OCI-LY1 (cell line): ENCODE measurements around the gene AOC3.

Experiments
- H2AFZ ChIP-seq: fragments of 200-600 bp; sonication (generic), shearing (Covaris generic); 2 replicates; pipeline ENCODE4 v1.6.0; 2014; ENCODE audit warnings: antibody characterized with exemption, mild to moderate bottlenecking, low read length
- H3F3A ChIP-seq: fragments of 200-600 bp; sonication (generic), shearing (Covaris generic); 2 replicates; pipeline ENCODE4 v1.6.0; 2014; ENCODE audit warnings: mild to moderate bottlenecking, antibody characterized with exemption, low read length, moderate library complexity; ENCODE audit not compliant: insufficient read depth
- H3K27ac ChIP-seq: fragments of 200-600 bp; sonication (generic); 2 replicates; pipeline ENCODE4 v1.5.1; 2014; ENCODE audit warnings: low read length, mixed run types, mild to moderate bottlenecking, low read depth; ENCODE audit not compliant: poor library complexity, severe bottlenecking
- H3K27me3 ChIP-seq: fragments of 200-600 bp; sonication (generic); 2 replicates; pipeline ENCODE4 v1.6.0; 2014; ENCODE audit warnings: antibody characterized with exemption, mild to moderate bottlenecking, low read length, moderate library complexity; ENCODE audit not compliant: insufficient read depth
- H3K36me3 ChIP-seq: fragments of 200-600 bp; sonication (generic); 2 replicates; pipeline ENCODE4 v1.6.1; 2014; ENCODE audit warnings: mild to moderate bottlenecking, antibody characterized with exemption, low read length, moderate library complexity, mixed read lengths; ENCODE audit not compliant: insufficient read depth
- H3K4me1 ChIP-seq: fragments of 200-600 bp; sonication (generic); 2 replicates; pipeline ENCODE4 v1.5.1; 2014; ENCODE audit warnings: mild to moderate bottlenecking, low read length, moderate library complexity; ENCODE audit not compliant: insufficient read depth, severe bottlenecking
- H3K4me2 ChIP-seq: fragments of 200-600 bp; sonication (generic), shearing (Covaris generic); 2 replicates; pipeline ENCODE4 v1.6.1; 2014; ENCODE audit warnings: low read length
- H3K4me3 ChIP-seq: fragments of 200-600 bp; sonication (generic); 2 replicates; pipeline ENCODE4 v1.5.1; 2014; ENCODE audit warnings: low read length, low read depth, mild to moderate bottlenecking, mixed read lengths; ENCODE audit not compliant: poor library complexity, severe bottlenecking
- H3K79me2 ChIP-seq: fragments of 200-600 bp; shearing (Covaris generic); 2 replicates; pipeline ENCODE4 v1.6.1; 2016; ENCODE audit warnings: mixed run types, low read length, mixed read lengths; ENCODE audit not compliant: insufficient read depth
- H3K9ac ChIP-seq: fragments of 200-600 bp; sonication (generic), shearing (Covaris generic); 2 replicates; pipeline ENCODE4 v1.6.1; 2014; ENCODE audit warnings: mild to moderate bottlenecking, low read length, mixed read lengths
- H3K9me2 ChIP-seq: fragments of 200-600 bp; sonication (generic), shearing (Covaris generic); 2 replicates; pipeline ENCODE4 v1.6.1; 2014; ENCODE audit warnings: low read depth, mild to moderate bottlenecking, low read length, mixed read lengths
- H3K9me3 ChIP-seq: fragments of 200-600 bp; shearing (Covaris generic); 2 replicates; pipeline ENCODE4 v1.6.1; 2014; ENCODE audit warnings: low read length, mixed read lengths
- H4K20me1 ChIP-seq: fragments of 200-600 bp; sonication (generic), shearing (Covaris generic); 2 replicates; pipeline ENCODE4 v1.6.0; 2016; ENCODE audit warnings: mild to moderate bottlenecking, low read length; ENCODE audit not compliant: insufficient read depth
- EZH2 ChIP-seq: fragments of 200-600 bp; sonication (generic), shearing (Covaris generic); IDR thresholded peaks from 2 replicates; pipeline ENCODE4 v1.8.0; 2017; ENCODE audit warnings: borderline replicate concordance, mixed run types, mild to moderate bottlenecking, antibody characterized with exemption, low read length, moderate library complexity, mixed read lengths
- TF ChIP-seq, protein P1 (sequence below): fragments of 200-600 bp; sonication (generic), shearing (Covaris generic); IDR thresholded peaks from 2 replicates; pipeline ENCODE4 v1.5.1; 2017; ENCODE audit warnings: mild to moderate bottlenecking, antibody characterized with exemption, low read length, moderate library complexity, mixed read lengths

The AOC3 gene

DNA sequence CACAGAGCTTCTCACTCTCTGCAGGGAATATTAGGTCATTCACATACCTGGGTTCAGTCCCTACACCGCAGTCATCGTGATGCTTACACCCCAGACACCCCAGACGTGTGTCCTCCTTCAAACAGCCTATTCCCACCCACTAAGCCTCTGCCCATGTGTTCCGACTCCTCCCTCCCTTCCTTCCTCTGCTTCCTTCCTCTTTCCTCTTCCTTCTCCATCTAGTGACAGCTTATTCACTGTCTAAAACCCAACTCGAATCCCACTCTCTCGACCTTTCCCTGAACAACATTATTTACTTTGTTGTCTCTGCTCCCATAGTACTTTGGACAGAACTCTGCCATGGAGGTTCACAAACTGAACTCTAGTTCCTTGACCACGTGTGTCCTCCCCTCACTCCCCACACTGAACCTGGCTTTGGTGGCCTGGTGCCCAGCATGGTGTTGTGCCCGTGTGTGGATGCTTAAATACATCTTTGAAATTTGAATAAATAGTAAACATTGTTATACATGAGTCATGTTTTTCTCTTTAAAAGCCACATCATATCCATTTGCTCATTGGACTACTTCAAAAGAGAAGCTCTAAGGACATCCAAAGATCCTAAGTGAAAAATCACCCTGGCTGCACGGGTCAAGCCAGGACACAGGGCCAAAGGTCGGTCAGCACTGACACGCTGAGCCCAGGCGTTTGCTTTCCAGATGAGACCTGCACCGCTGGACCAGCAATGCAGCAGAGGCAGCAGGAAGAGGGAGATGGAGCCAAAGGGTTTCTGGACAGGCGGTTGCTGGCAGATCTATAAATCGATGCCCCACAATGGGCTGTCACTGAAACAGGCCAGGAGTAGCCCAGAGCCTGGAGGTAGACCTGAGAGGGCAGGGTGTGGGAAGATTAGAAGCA lies 35.5 kb downstream of the AOC3 start:
- Histone ChIP-seq H3K4me2 (no peak overlapping the region), H3K36me3 (no peaks in the 10 kb centered on the region), H3K9me3 (no peaks in the 10 kb centered on the region), H3K79me2 (no peaks in the 10 kb centered on the region), H3K9ac (no peak overlapping the region), H4K20me1 (no peaks in the 10 kb centered on the region), H2AFZ (no peak overlapping the region), H3K9me2 (no peaks in the 10 kb centered on the region), H3K4me1 (no peaks in the 10 kb centered on the region), H3K27me3 (peaks cover 7% of the 10 kb centered on the region; the same call in 1 of the 2 replicates), H3K27ac (no peak overlapping the region), H3K4me3 (no peak overlapping the region), H3F3A (no peaks in the 10 kb centered on the region)
- TF ChIP-seq, protein P1, sequence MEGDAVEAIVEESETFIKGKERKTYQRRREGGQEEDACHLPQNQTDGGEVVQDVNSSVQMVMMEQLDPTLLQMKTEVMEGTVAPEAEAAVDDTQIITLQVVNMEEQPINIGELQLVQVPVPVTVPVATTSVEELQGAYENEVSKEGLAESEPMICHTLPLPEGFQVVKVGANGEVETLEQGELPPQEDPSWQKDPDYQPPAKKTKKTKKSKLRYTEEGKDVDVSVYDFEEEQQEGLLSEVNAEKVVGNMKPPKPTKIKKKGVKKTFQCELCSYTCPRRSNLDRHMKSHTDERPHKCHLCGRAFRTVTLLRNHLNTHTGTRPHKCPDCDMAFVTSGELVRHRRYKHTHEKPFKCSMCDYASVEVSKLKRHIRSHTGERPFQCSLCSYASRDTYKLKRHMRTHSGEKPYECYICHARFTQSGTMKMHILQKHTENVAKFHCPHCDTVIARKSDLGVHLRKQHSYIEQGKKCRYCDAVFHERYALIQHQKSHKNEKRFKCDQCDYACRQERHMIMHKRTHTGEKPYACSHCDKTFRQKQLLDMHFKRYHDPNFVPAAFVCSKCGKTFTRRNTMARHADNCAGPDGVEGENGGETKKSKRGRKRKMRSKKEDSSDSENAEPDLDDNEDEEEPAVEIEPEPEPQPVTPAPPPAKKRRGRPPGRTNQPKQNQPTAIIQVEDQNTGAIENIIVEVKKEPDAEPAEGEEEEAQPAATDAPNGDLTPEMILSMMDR, result no peak
- TF ChIP-seq EZH2, result no peak

DNA sequence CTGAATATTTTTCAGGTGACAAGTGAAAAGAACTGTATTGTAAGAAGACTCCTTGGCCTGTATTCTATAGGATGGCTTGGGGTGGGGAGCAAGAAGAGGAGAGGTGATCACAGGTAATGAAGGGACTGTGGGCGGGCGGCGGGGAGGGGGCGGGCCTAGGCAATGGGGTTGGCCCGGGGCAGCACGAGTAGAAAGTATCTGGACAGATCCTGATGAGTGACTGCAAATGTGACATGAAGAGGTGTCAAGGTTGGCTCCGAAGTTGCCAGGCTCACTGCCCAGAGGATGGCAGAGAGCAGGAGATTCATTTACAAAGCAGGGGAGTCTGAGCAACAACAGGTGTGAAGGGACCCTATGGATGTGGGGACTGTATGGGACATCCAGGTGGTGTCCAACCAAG lies 38.8 kb downstream of the AOC3 start:
- H3K4me2 ChIP-seq, result no peak overlapping the region
- no peaks in the 10 kb centered on the region for H3K79me2 ChIP-seq
- H3K27me3 ChIP-seq, result peaks cover 3% of the 10 kb centered on the region; the same call in 1 of the 2 replicates
- no peak for TF ChIP-seq EZH2
- TF ChIP-seq, protein P1, result no peak
- no peaks in the 10 kb centered on the region for H3K9me3 ChIP-seq
- H3K36me3 ChIP-seq, result no peaks in the 10 kb centered on the region
- no peaks in the 10 kb centered on the region for H4K20me1 ChIP-seq
- no peaks in the 10 kb centered on the region for H3K9me2 ChIP-seq
- H3K4me3 ChIP-seq, result no peak overlapping the region
- H2AFZ ChIP-seq, result no peak overlapping the region
- no peaks in the 10 kb centered on the region for H3K4me1 ChIP-seq
- no peak overlapping the region for H3K9ac ChIP-seq
- H3K27ac ChIP-seq, result no peak overlapping the region
- no peaks in the 10 kb centered on the region for H3F3A ChIP-seq

DNA sequence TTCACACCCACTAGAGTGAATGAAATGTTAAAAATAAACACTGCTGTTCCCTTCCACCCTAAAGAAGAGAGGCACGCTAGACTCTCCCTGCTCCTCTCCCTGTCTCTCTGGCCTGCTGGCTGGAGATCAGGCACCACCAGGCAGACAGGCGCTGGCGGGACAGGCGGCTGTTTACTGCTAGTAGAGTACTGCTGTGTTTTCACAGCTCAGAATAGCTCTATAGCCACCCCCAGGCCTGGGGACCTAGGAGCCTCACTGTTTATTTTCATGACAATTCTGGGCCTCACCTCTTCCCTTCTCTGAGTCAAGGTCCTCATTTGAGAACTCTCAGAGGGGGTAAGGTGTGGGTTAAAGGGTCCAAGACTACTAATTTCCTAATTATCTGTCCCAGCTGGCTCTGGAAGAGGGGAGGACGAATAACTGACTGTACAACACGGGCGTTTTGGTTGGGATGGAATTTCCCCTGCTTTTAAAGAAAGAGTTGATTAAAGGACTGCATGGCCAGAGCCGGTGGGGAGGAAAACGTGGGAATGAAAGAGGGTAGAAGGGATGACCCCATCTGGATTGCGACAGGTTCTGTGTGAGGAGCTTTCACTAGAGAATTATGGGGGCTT lies 40.6 kb downstream of the AOC3 start:
- Histone ChIP-seq H3K4me1 (no peaks in the 10 kb centered on the region), H3K36me3 (no peaks in the 10 kb centered on the region), H3K27me3 (peaks cover 3% of the 10 kb centered on the region; the same call in 1 of the 2 replicates), H3K9me2 (no peaks in the 10 kb centered on the region), H3K79me2 (no peaks in the 10 kb centered on the region), H3K27ac (no peak overlapping the region), H3K9me3 (no peaks in the 10 kb centered on the region), H3K4me3 (no peak overlapping the region), H2AFZ (no peak overlapping the region), H3K4me2 (no peak overlapping the region), H4K20me1 (no peaks in the 10 kb centered on the region), H3K9ac (no peak overlapping the region), H3F3A (no peaks in the 10 kb centered on the region)
- TF ChIP-seq, protein P1, result no peak
- TF ChIP-seq EZH2, result no peak
